Measurements from ENCODE around the gene EYA4.

- TF ChIP-seq CTCF (IDR thresholded peaks at IDR 0.05) (no peak), POLR2A (IDR thresholded peaks at IDR 0.05) (no peak)
Measured at GRCh38 chr6:133223452-133224029, 17.6 kb upstream of the EYA4 start.
